ENCODE results near the gene CETN1.

DNA sequence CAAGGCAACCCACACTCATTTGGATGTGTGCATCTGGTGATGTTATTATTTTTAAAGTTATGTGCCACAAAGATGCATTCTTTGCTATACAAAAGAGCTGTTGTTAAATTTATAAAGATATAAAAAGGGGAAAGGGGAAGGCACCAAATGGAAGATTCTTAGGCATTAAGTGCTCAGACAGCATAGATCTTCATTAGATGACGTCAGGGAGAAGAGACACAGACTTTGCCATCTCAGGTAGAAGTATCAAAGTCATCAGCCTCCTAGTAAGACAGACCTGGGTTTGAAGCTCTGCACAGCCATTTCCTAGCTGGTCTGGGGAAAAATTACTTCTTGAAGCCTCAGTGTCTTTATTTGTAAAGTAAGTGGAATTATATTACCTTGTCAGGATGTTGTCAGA lies 15.4 kb downstream of the CETN1 start:
- TF ChIP-seq, protein P1, sequence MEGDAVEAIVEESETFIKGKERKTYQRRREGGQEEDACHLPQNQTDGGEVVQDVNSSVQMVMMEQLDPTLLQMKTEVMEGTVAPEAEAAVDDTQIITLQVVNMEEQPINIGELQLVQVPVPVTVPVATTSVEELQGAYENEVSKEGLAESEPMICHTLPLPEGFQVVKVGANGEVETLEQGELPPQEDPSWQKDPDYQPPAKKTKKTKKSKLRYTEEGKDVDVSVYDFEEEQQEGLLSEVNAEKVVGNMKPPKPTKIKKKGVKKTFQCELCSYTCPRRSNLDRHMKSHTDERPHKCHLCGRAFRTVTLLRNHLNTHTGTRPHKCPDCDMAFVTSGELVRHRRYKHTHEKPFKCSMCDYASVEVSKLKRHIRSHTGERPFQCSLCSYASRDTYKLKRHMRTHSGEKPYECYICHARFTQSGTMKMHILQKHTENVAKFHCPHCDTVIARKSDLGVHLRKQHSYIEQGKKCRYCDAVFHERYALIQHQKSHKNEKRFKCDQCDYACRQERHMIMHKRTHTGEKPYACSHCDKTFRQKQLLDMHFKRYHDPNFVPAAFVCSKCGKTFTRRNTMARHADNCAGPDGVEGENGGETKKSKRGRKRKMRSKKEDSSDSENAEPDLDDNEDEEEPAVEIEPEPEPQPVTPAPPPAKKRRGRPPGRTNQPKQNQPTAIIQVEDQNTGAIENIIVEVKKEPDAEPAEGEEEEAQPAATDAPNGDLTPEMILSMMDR (IDR thresholded peaks at IDR 0.05; ENCODE audit: poor library complexity): no peak
- no peak for TF ChIP-seq EZH2 (IDR thresholded peaks at IDR 0.05; ENCODE audit: borderline replicate concordance)
